Measurements from ENCODE around the gene OR52B4. TPM values are rescaled to one million over a fixed set of nuclear protein-coding genes. Genes with fewer than 3 reads are reported as not detected.
"Not testable (repeated sequence)": the region's sequence is repeated elsewhere in the genome, so short reads cannot be mapped to it uniquely, and the experiment has no call there.

Gene OR52B4
- not detected for total RNA-seq

- Mint-ChIP-seq H3K4me3 (no peak within 1 kb of the TSS), H3K36me3 (ENCODE audit: low read depth) (no peaks in the 10 kb centered on the region), H3K4me1 (no peaks in the 10 kb centered on the region), H3K9me3 (no peaks in the 10 kb centered on the region), H3K27me3 (peaks cover 8% of the 10 kb centered on the region), H3K27ac (no peak within 1 kb of the TSS)
- CTCF ChIA-PET = no interaction called here
- POLR2A ChIA-PET = no interaction called here
- no peak for DNase-seq
Observed at GRCh38 chr11:4368286-4368685, at the start of gene OR52B4. OR52B4 (minus strand) TSS chr11:4368386; CDS start chr11:4368295, 91 bp downstream.

GRCh38 chr11:4416816-4417215 lies 48.6 kb upstream of the OR52B4 start:
- no peaks in the 10 kb centered on the region for H3K27me3 Mint-ChIP-seq
- CTCF ChIA-PET = no interaction called here
- no peak for DNase-seq
- no peaks in the 10 kb centered on the region for H3K36me3 Mint-ChIP-seq (ENCODE audit: low read depth)
- POLR2A ChIA-PET = no interaction called here
- no peak overlapping the region for H3K27ac Mint-ChIP-seq
- no peaks in the 10 kb centered on the region for H3K9me3 Mint-ChIP-seq
- H3K4me3 Mint-ChIP-seq = no peak overlapping the region
- H3K4me1 Mint-ChIP-seq = no peaks in the 10 kb centered on the region

- Mint-ChIP-seq H3K4me3 (no peak overlapping the region), H3K27me3 (no peaks in the 10 kb centered on the region), H3K27ac (no peak overlapping the region), H3K4me1 (no peaks in the 10 kb centered on the region), H3K9me3 (no peaks in the 10 kb centered on the region), H3K36me3 (ENCODE audit: low read depth) (no peaks in the 10 kb centered on the region)
- ChIA-PET POLR2A (no interaction called here), CTCF (no interaction called here)
- no peak for DNase-seq
Observed at GRCh38 chr11:4416306-4416705, 48.1 kb upstream of the OR52B4 start.

GRCh38 chr11:4406206-4406605 lies 38.0 kb upstream of the OR52B4 start:
- H3K36me3 Mint-ChIP-seq (ENCODE audit: low read depth); POLR2A ChIA-PET; H3K4me3 Mint-ChIP-seq; CTCF ChIA-PET; H3K4me1 Mint-ChIP-seq; H3K27ac Mint-ChIP-seq; DNase-seq: not testable (repeated sequence)
- H3K9me3 Mint-ChIP-seq = peaks cover 11% of the 10 kb centered on the region
- peaks cover 10% of the 10 kb centered on the region for H3K27me3 Mint-ChIP-seq

- Mint-ChIP-seq H3K36me3 (ENCODE audit: low read depth) (peaks cover 53% of the 10 kb centered on the region), H3K27me3 (peaks cover 2% of the 10 kb centered on the region), H3K4me3 (peak overlapping the region; percentile 89), H3K4me1 (peaks cover 48% of the 10 kb centered on the region), H3K27ac (peak overlapping the region; percentile 94), H3K9me3 (peaks cover 12% of the 10 kb centered on the region)
- DNase-seq = no peak
- ChIA-PET POLR2A (no interaction called here), CTCF (no interaction called here)
Observed at GRCh38 chr11:4393858-4394223, 25.7 kb upstream of the OR52B4 start.

GRCh38 chr11:4393209-4393857 lies 25.1 kb upstream of the OR52B4 start, which contains the start of gene TRIM21:
TRIM21 (minus strand) TSS chr11:4393702; CDS start chr11:4390409, 3,293 bp downstream.
- Mint-ChIP-seq H3K27me3 (peaks cover 1% of the 10 kb centered on the region), H3K9me3 (peaks cover 11% of the 10 kb centered on the region), H3K36me3 (ENCODE audit: low read depth) (peaks cover 58% of the 10 kb centered on the region), H3K27ac (peak within 1 kb of the TSS; percentile 94), H3K4me3 (peak within 1 kb of the TSS; percentile 89), H3K4me1 (peaks cover 48% of the 10 kb centered on the region)
- ChIA-PET POLR2A (no interaction called here), CTCF (no interaction called here)
- peak; percentile 94 for DNase-seq

GRCh38 chr11:4388221-4388620 lies 20.0 kb upstream of the OR52B4 start:
- Mint-ChIP-seq H3K4me1 (peaks cover 30% of the 10 kb centered on the region), H3K36me3 (ENCODE audit: low read depth) (peaks cover 89% of the 10 kb centered on the region), H3K27me3 (no peaks in the 10 kb centered on the region), H3K4me3 (no peak overlapping the region), H3K27ac (no peak overlapping the region), H3K9me3 (no peaks in the 10 kb centered on the region)
- ChIA-PET POLR2A (no interaction called here), CTCF (no interaction called here)
- DNase-seq = no peak

- Mint-ChIP-seq H3K27me3 (no peaks in the 10 kb centered on the region), H3K36me3 (ENCODE audit: low read depth) (peaks cover 74% of the 10 kb centered on the region), H3K27ac (no peak overlapping the region), H3K4me1 (peaks cover 15% of the 10 kb centered on the region), H3K9me3 (no peaks in the 10 kb centered on the region), H3K4me3 (no peak overlapping the region)
- CTCF ChIA-PET = no interaction called here
- POLR2A ChIA-PET = no interaction called here
- no peak for DNase-seq
Observed at GRCh38 chr11:4385978-4386740, 18.0 kb upstream of the OR52B4 start.

- H3K9me3 Mint-ChIP-seq = no peaks in the 10 kb centered on the region
- peaks cover 38% of the 10 kb centered on the region for H3K36me3 Mint-ChIP-seq (ENCODE audit: low read depth)
- H3K4me1 Mint-ChIP-seq = no peaks in the 10 kb centered on the region
- POLR2A ChIA-PET = no interaction called here
- H3K27me3 Mint-ChIP-seq = no peaks in the 10 kb centered on the region
- CTCF ChIA-PET = no interaction called here
- H3K4me3 Mint-ChIP-seq = no peak overlapping the region
- H3K27ac Mint-ChIP-seq = no peak overlapping the region
- DNase-seq = no peak
Observed at GRCh38 chr11:4381901-4382300, 13.7 kb upstream of the OR52B4 start.

- no peaks in the 10 kb centered on the region for H3K4me1 Mint-ChIP-seq
- no peak for DNase-seq
- ChIA-PET CTCF (no interaction called here), POLR2A (no interaction called here)
- H3K9me3 Mint-ChIP-seq = no peaks in the 10 kb centered on the region
- H3K27me3 Mint-ChIP-seq = peaks cover 2% of the 10 kb centered on the region
- H3K27ac Mint-ChIP-seq = no peak overlapping the region
- H3K4me3 Mint-ChIP-seq = no peak overlapping the region
- peaks cover 2% of the 10 kb centered on the region for H3K36me3 Mint-ChIP-seq (ENCODE audit: low read depth)
Observed at GRCh38 chr11:4375431-4376140, 7.4 kb upstream of the OR52B4 start.

GRCh38 chr11:4370166-4370565 lies 2.0 kb upstream of the OR52B4 start:
- Mint-ChIP-seq H3K27ac (no peak overlapping the region), H3K36me3 (ENCODE audit: low read depth) (no peaks in the 10 kb centered on the region), H3K4me1 (no peaks in the 10 kb centered on the region), H3K27me3 (peaks cover 5% of the 10 kb centered on the region), H3K9me3 (no peaks in the 10 kb centered on the region), H3K4me3 (no peak overlapping the region)
- no peak for DNase-seq
- ChIA-PET POLR2A (no interaction called here), CTCF (no interaction called here)

- POLR2A ChIA-PET; H3K27ac Mint-ChIP-seq; DNase-seq; H3K36me3 Mint-ChIP-seq (ENCODE audit: low read depth); H3K4me3 Mint-ChIP-seq; H3K27me3 Mint-ChIP-seq; H3K9me3 Mint-ChIP-seq; H3K4me1 Mint-ChIP-seq; CTCF ChIA-PET: not testable (repeated sequence)
Observed at GRCh38 chr11:4348142-4348541, 20.0 kb downstream of the OR52B4 start.

- CTCF ChIA-PET; DNase-seq; H3K9me3 Mint-ChIP-seq; POLR2A ChIA-PET; H3K27ac Mint-ChIP-seq; H3K36me3 Mint-ChIP-seq (ENCODE audit: low read depth); H3K27me3 Mint-ChIP-seq; H3K4me1 Mint-ChIP-seq; H3K4me3 Mint-ChIP-seq: not testable (repeated sequence)
Observed at GRCh38 chr11:4345366-4345765, 22.8 kb downstream of the OR52B4 start.

Data from activated CD4-positive, alpha-beta T cell treated with anti-CD3 and anti-CD28 coated beads, Interleukin-2, amount 10 ng/mL, durations not matched to agents 7 days and 5 days (primary cell).